Right lobe of liver (tissue), 6 donors: Measurements from ENCODE around the gene MAP4K4. TPM values are rescaled to one million over a fixed set of nuclear protein-coding genes. Genes with fewer than 3 reads are reported as not detected.

Experiments
- ATAC-seq, 4 donors: fragments of 200-7000 bp; cut with Tn5 transposase; one replicate each; pipeline ENCODE4 v1.9.1; 2020; ENCODE audit warnings: mild to moderate bottlenecking in 4 of 4, moderate library complexity in 4 of 4
- DNase-seq, 3 donors: peaks; one replicate each; pipeline ENCODE4 v3.0.0-alpha.2; 2020
- H3K27ac ChIP-seq, 3 donors: fragments of 200-600 bp; one replicate each; pipeline ENCODE4 v1.8.0; 2022
- H3K27me3 ChIP-seq, 2 donors: fragments of 200-600 bp; one replicate each; pipeline ENCODE4 v1.8.0; 2022
- H3K36me3 ChIP-seq, 4 donors: fragments of 200-600 bp; sonication (generic) in 1 of 4; one replicate each; pipeline versions ENCODE4 v1.5.1 to v1.8.0; 2017 to 2022; ENCODE audit warnings: control low read depth in 1 of 4
- H3K4me1 ChIP-seq, 4 donors: fragments of 200-600 bp; sonication (generic) in 1 of 4; one replicate each; pipeline versions ENCODE4 v1.5.1 to v1.8.0; 2017 to 2022; ENCODE audit warnings: control low read depth in 1 of 4
- H3K4me3 ChIP-seq, 3 donors: fragments of 200-600 bp; one replicate each; pipeline ENCODE4 v1.8.0; 2022
- H3K9me3 ChIP-seq, 4 donors: fragments of 200-600 bp; sonication (generic) in 1 of 4; one replicate each; pipeline versions ENCODE4 v1.5.1 to v1.8.0; 2017 to 2022; ENCODE audit warnings: control low read depth in 1 of 4
- POLR2A ChIP-seq: fragments of 450-650 bp; IDR thresholded peaks from one replicate; pipeline ENCODE4 v1.6.1; 2017; ENCODE audit warnings: antibody characterized with exemption, mild to moderate bottlenecking
- WGBS: methylation state at CpG from one replicate; pipeline ENCODE4 v1.1.6; 2018; ENCODE audit warnings: low coverage, low lambda C conversion rate; ENCODE audit not compliant: insufficient coverage; ENCODE audit errors: missing lambda C conversion rate; 5-methylcytosine and 5-hydroxymethylcytosine counted together
- intact Hi-C, 2 donors: fragments of 100-400 bp; cut with DNase I; formaldehyde crosslinking; loops; one replicate each; pipeline versions ENCODE4 v1.11.2 to v1.14.1; 2022
- total RNA-seq, 6 experiments: library from RNA; depleted of rRNA in 2 of 6; stranded (reverse); fragments of >200 nt in 2 of 6; fragmentation: NEBNext Ultra II Directional in 3 of 6; extraction: Animal tissue kit (Norgen Biotek cat#: 25700) in 3 of 6; gene quantifications; one replicate each; pipeline versions ENCODE4 v1.1.0 to v1.2.4, GENCODE V29; 2016 to 2023
- TF ChIP-seq, protein P1 (sequence below), 4 donors: fragments of 200-600 bp in 3 of 4; fragments of 450-650 bp in 1 of 4; IDR thresholded peaks; one replicate each; pipeline versions ENCODE4 v1.5.1 to v1.8.0; 2016 to 2022; ENCODE audit warnings: antibody characterized with exemption in 4 of 4, mild to moderate bottlenecking in 2 of 4
- donor health status: DM: no; HTN: yes; CAD: no.
- donor health status: DM: no; HTN: no; CAD: no.
- donor health status: DM: no; HTN: no; CAD: no.
- donor health status: DM: no; HTN: yes; CAD: no.
- donor health status: DM: no; HTN: yes; CAD: no.

MAP4K4 gene
- total RNA-seq, 6 experiments from 2014 or later, result 29.8 to 36.5 (median 31.1) TPM

DNA sequence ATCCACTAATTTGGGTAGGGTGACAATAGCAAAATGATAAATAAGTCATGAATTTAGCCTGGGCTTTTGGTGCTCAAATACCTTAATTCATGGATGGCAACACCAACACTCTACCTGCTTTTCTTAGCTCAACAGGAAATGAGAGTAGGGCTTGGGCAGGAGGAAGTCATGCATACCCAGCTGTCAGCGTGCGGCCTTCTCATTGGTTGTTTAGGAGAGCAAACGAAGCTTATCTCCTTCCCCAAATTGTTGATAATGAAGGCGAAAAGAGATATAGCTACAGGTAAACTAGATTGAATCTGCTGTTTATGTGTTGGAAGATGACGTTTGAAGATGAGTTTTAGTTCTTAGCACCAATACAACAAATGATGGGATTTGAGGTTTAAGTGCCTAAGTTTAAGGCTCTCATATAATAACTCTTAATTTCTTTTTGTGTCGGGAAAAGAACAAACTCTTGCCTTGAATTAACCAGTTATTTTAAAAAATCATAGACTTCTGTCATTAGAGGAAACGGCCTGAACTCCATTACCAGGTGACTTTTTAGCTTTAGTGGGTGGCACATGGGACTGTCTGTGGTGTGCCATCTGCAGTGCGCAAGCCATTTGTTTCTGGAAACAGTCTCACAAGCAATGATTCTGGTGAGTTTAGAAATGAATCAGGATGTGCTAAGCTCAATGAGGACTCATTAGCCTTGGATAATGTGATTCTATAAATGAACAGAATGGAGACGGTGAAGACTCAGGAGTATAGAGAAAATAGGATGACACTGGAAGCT, 19.8 kb downstream of the MAP4K4 start:
- no peaks in the 10 kb centered on the region for H3K9me3 ChIP-seq
- peak; percentile 22 to 37 (median 25) for ATAC-seq
- no peaks in the 10 kb centered on the region for H3K27me3 ChIP-seq
- intact Hi-C loops, result no loop called here
- H3K4me3 ChIP-seq, result no peak overlapping the region
- WGBS, result 82% methylated on average over 9 of the region's 9 CpGs
- H3K4me1 ChIP-seq, result no peaks in the 10 kb centered on the region
- peaks cover 0 to 2% (median 0%) of the 10 kb centered on the region in 4 donors for H3K36me3 ChIP-seq
- no peak overlapping the region for H3K27ac ChIP-seq
- TF ChIP-seq, protein P1, sequence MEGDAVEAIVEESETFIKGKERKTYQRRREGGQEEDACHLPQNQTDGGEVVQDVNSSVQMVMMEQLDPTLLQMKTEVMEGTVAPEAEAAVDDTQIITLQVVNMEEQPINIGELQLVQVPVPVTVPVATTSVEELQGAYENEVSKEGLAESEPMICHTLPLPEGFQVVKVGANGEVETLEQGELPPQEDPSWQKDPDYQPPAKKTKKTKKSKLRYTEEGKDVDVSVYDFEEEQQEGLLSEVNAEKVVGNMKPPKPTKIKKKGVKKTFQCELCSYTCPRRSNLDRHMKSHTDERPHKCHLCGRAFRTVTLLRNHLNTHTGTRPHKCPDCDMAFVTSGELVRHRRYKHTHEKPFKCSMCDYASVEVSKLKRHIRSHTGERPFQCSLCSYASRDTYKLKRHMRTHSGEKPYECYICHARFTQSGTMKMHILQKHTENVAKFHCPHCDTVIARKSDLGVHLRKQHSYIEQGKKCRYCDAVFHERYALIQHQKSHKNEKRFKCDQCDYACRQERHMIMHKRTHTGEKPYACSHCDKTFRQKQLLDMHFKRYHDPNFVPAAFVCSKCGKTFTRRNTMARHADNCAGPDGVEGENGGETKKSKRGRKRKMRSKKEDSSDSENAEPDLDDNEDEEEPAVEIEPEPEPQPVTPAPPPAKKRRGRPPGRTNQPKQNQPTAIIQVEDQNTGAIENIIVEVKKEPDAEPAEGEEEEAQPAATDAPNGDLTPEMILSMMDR (IDR thresholded peaks at IDR 0.05), result no peak
- no peak for TF ChIP-seq POLR2A
- DNase-seq, result no peak

- Histone ChIP-seq H3K9me3 (no peaks in the 10 kb centered on the region), H3K4me3 (no peak overlapping the region), H3K27me3 (no peaks in the 10 kb centered on the region), H3K36me3 (peaks cover 0 to 2% (median 0%) of the 10 kb centered on the region in 4 donors), H3K4me1 (no peaks in the 10 kb centered on the region), H3K27ac (no peak overlapping the region)
- DNase-seq (no peak), ATAC-seq (no peak)
- intact Hi-C loops, result no loop called here
- 86% methylated on average over 1 of the region's 1 CpG for WGBS
- no peak for TF ChIP-seq POLR2A
- TF ChIP-seq, protein P1 (IDR thresholded peaks at IDR 0.05), result no peak
These were observed 21.0 kb downstream of the MAP4K4 start for GRCh38 chr2:101718479-101718878.

DNA sequence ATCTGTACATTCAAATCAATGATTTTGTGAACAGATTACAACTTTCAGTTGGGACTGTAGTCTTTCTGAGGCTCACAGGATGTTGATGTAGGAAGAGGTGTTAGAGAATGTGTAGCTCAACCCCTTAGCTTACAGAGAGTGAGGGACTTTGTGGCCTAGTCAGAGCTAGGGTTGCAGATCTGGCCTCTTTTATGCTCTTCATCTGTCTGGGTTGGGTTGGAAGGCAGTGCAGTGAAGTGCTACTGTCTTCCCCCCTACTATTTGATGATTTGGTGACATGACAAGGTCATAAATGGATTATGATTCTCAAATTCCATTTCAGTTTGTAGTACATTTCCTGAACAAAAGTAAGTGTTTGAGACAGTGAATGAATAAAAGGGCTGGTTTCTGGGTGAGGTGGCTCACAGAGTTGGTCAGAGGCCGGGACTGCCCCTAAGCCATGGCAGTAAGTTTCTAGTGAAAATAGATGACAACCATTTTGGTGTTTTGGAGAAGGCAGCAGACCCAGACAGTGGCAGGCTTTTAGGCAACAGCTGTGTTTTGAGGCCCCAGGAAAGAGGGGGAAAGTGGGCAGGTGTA, 21.6 kb downstream of the MAP4K4 start:
- no peak overlapping the region for H3K4me3 ChIP-seq
- H3K27me3 ChIP-seq, result no peaks in the 10 kb centered on the region
- peaks cover 0 to 2% (median 0%) of the 10 kb centered on the region in 4 donors for H3K36me3 ChIP-seq
- H3K9me3 ChIP-seq, result no peaks in the 10 kb centered on the region
- intact Hi-C loops, result no loop called here
- WGBS, result 86% methylated on average over 1 of the region's 1 CpG
- H3K27ac ChIP-seq, result no peak overlapping the region
- DNase-seq, result no peak
- no peaks in the 10 kb centered on the region for H3K4me1 ChIP-seq
- ATAC-seq, result peak in 3 of 4 donors; percentile 36 to 40 (median 38)
- no peak for TF ChIP-seq POLR2A
- TF ChIP-seq, protein P1 (IDR thresholded peaks at IDR 0.05), result no peak

DNA sequence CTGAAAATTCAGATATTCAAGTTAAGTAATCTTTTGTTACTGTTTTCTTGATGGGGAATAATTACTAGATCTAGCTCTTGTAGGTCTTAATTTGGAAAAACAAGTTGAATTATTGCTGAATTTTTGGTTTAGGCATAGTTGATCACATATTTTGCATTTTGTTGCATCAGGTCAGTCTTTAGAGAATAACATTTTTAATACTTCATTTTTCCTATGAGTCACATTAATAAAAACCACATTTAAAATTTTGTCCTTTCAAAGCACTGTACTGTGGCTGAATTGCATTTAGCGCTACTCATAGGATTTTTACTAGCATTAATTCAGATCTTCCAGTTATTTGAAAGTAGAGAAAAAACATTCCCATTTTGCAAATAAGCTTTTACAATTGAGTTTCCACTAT, 23.2 kb downstream of the MAP4K4 start:
- Histone ChIP-seq H3K27ac (no peak overlapping the region), H3K4me1 (no peaks in the 10 kb centered on the region), H3K4me3 (no peak overlapping the region), H3K9me3 (no peaks in the 10 kb centered on the region), H3K27me3 (no peaks in the 10 kb centered on the region), H3K36me3 (no peaks in the 10 kb centered on the region)
- ATAC-seq, result no peak
- no peak for DNase-seq
- no peak for TF ChIP-seq POLR2A
- TF ChIP-seq, protein P1 (IDR thresholded peaks at IDR 0.05), result no peak
- 100% methylated on average over 1 of the region's 1 CpG for WGBS
- intact Hi-C loops, result no loop called here
